ENCODE results near the gene LSM3.

LSM3 gene

GRCh38 chr3:14201940-14202684, 23.5 kb downstream of the LSM3 start:
- H3K9ac ChIP-seq (ENCODE audit: low read depth, low read length): no peak overlapping the region
- no peaks in the 10 kb centered on the region for H3K9me3 ChIP-seq (ENCODE audit: control insufficient read depth, insufficient read depth, low read length)
- no peaks in the 10 kb centered on the region for H3K27me3 ChIP-seq (ENCODE audit: control insufficient read depth, insufficient read depth, low read length)
- H3K27ac ChIP-seq (ENCODE audit: low read depth, low read length): no peak overlapping the region
- peaks cover 25% of the 10 kb centered on the region for H3K36me3 ChIP-seq (ENCODE audit: control insufficient read depth, insufficient read depth, low read length)
- no peaks in the 10 kb centered on the region for H3K4me1 ChIP-seq (ENCODE audit: control insufficient read depth, insufficient read depth, low read length)
- no peak overlapping the region for H3K4me3 ChIP-seq (ENCODE audit: low read depth, low read length)

GRCh38 chr3:14202874-14203520, 24.4 kb downstream of the LSM3 start:
- H3K27ac ChIP-seq (ENCODE audit: low read depth, low read length): no peak overlapping the region
- no peaks in the 10 kb centered on the region for H3K9me3 ChIP-seq (ENCODE audit: control insufficient read depth, insufficient read depth, low read length)
- no peaks in the 10 kb centered on the region for H3K4me1 ChIP-seq (ENCODE audit: control insufficient read depth, insufficient read depth, low read length)

GRCh38 chr3:14203521-14204079, 25.0 kb downstream of the LSM3 start:
- H3K9me3 ChIP-seq (ENCODE audit: control insufficient read depth, insufficient read depth, low read length): no peaks in the 10 kb centered on the region
- no peak overlapping the region for H3K4me3 ChIP-seq (ENCODE audit: low read depth, low read length)
- no peaks in the 10 kb centered on the region for H3K4me1 ChIP-seq (ENCODE audit: control insufficient read depth, insufficient read depth, low read length)
- peaks cover 12% of the 10 kb centered on the region for H3K36me3 ChIP-seq (ENCODE audit: control insufficient read depth, insufficient read depth, low read length)
- no peak overlapping the region; the same call in 1 of the 2 replicates for H3K9ac ChIP-seq (ENCODE audit: low read depth, low read length)
- no peak overlapping the region for H3K27ac ChIP-seq (ENCODE audit: low read depth, low read length)
- no peaks in the 10 kb centered on the region for H3K27me3 ChIP-seq (ENCODE audit: control insufficient read depth, insufficient read depth, low read length)

More at GRCh38 chr3:14202874-14203520, 24.4 kb downstream of the LSM3 start:
- Histone ChIP-seq H3K4me3 (ENCODE audit: low read depth, low read length) (no peak overlapping the region), H3K36me3 (ENCODE audit: control insufficient read depth, insufficient read depth, low read length) (peaks cover 16% of the 10 kb centered on the region), H3K27me3 (ENCODE audit: control insufficient read depth, insufficient read depth, low read length) (no peaks in the 10 kb centered on the region), H3K9ac (ENCODE audit: low read depth, low read length) (no peak overlapping the region)

GRCh38 chr3:14204515-14205284, 26.1 kb downstream of the LSM3 start:
- H3K27ac ChIP-seq (ENCODE audit: low read depth, low read length): no peak overlapping the region

GRCh38 chr3:14206548-14207177, 28.0 kb downstream of the LSM3 start:
- Histone ChIP-seq H3K4me3 (ENCODE audit: low read depth, low read length) (no peak overlapping the region), H3K36me3 (ENCODE audit: control insufficient read depth, insufficient read depth, low read length) (no peaks in the 10 kb centered on the region), H3K4me1 (ENCODE audit: control insufficient read depth, insufficient read depth, low read length) (no peaks in the 10 kb centered on the region), H3K9me3 (ENCODE audit: control insufficient read depth, insufficient read depth, low read length) (no peaks in the 10 kb centered on the region), H3K27ac (ENCODE audit: low read depth, low read length) (no peak overlapping the region), H3K27me3 (ENCODE audit: control insufficient read depth, insufficient read depth, low read length) (no peaks in the 10 kb centered on the region), H3K9ac (ENCODE audit: low read depth, low read length) (no peak overlapping the region)

More at GRCh38 chr3:14204515-14205284, 26.1 kb downstream of the LSM3 start:
- Histone ChIP-seq H3K9ac (ENCODE audit: low read depth, low read length) (no peak overlapping the region), H3K4me3 (ENCODE audit: low read depth, low read length) (no peak overlapping the region), H3K4me1 (ENCODE audit: control insufficient read depth, insufficient read depth, low read length) (no peaks in the 10 kb centered on the region), H3K9me3 (ENCODE audit: control insufficient read depth, insufficient read depth, low read length) (no peaks in the 10 kb centered on the region), H3K36me3 (ENCODE audit: control insufficient read depth, insufficient read depth, low read length) (0 out of 2 replicates have a peak, but pooled peaks cover under 1% of the 10 kb centered on the region), H3K27me3 (ENCODE audit: control insufficient read depth, insufficient read depth, low read length) (no peaks in the 10 kb centered on the region)

GRCh38 chr3:14208168-14208567, 29.6 kb downstream of the LSM3 start:
- Histone ChIP-seq H3K27ac (ENCODE audit: low read depth, low read length) (no peak overlapping the region), H3K9ac (ENCODE audit: low read depth, low read length) (no peak overlapping the region), H3K4me3 (ENCODE audit: low read depth, low read length) (no peak overlapping the region), H3K36me3 (ENCODE audit: control insufficient read depth, insufficient read depth, low read length) (no peaks in the 10 kb centered on the region), H3K9me3 (ENCODE audit: control insufficient read depth, insufficient read depth, low read length) (no peaks in the 10 kb centered on the region), H3K4me1 (ENCODE audit: control insufficient read depth, insufficient read depth, low read length) (no peaks in the 10 kb centered on the region), H3K27me3 (ENCODE audit: control insufficient read depth, insufficient read depth, low read length) (no peaks in the 10 kb centered on the region)

GRCh38 chr3:14208977-14209394, 30.4 kb downstream of the LSM3 start:
- Histone ChIP-seq H3K9ac (ENCODE audit: low read depth, low read length) (no peak overlapping the region), H3K4me1 (ENCODE audit: control insufficient read depth, insufficient read depth, low read length) (no peaks in the 10 kb centered on the region), H3K4me3 (ENCODE audit: low read depth, low read length) (no peak overlapping the region), H3K27ac (ENCODE audit: low read depth, low read length) (no peak overlapping the region), H3K27me3 (ENCODE audit: control insufficient read depth, insufficient read depth, low read length) (no peaks in the 10 kb centered on the region), H3K9me3 (ENCODE audit: control insufficient read depth, insufficient read depth, low read length) (no peaks in the 10 kb centered on the region), H3K36me3 (ENCODE audit: control insufficient read depth, insufficient read depth, low read length) (no peaks in the 10 kb centered on the region)

GRCh38 chr3:14209581-14210289, 31.1 kb downstream of the LSM3 start:
- Histone ChIP-seq H3K9ac (ENCODE audit: low read depth, low read length) (no peak overlapping the region), H3K36me3 (ENCODE audit: control insufficient read depth, insufficient read depth, low read length) (no peaks in the 10 kb centered on the region), H3K9me3 (ENCODE audit: control insufficient read depth, insufficient read depth, low read length) (no peaks in the 10 kb centered on the region), H3K4me1 (ENCODE audit: control insufficient read depth, insufficient read depth, low read length) (no peaks in the 10 kb centered on the region), H3K4me3 (ENCODE audit: low read depth, low read length) (no peak overlapping the region), H3K27ac (ENCODE audit: low read depth, low read length) (no peak overlapping the region), H3K27me3 (ENCODE audit: control insufficient read depth, insufficient read depth, low read length) (no peaks in the 10 kb centered on the region)

- Histone ChIP-seq H3K27ac (ENCODE audit: low read depth, low read length) (no peak overlapping the region), H3K27me3 (ENCODE audit: control insufficient read depth, insufficient read depth, low read length) (no peaks in the 10 kb centered on the region), H3K9ac (ENCODE audit: low read depth, low read length) (no peak overlapping the region), H3K4me3 (ENCODE audit: low read depth, low read length) (no peak overlapping the region), H3K36me3 (ENCODE audit: control insufficient read depth, insufficient read depth, low read length) (no peaks in the 10 kb centered on the region), H3K4me1 (ENCODE audit: control insufficient read depth, insufficient read depth, low read length) (no peaks in the 10 kb centered on the region), H3K9me3 (ENCODE audit: control insufficient read depth, insufficient read depth, low read length) (no peaks in the 10 kb centered on the region)
Observed at GRCh38 chr3:14210290-14210688, 31.7 kb downstream of the LSM3 start.
